ENCODE data around the gene INTS13. TPM values are rescaled to one million over a fixed set of nuclear protein-coding genes. Genes with fewer than 3 reads are reported as not detected.

INTS13 gene
- total RNA-seq, 1 experiment from 2014 or later, result 54.0 TPM

DNA sequence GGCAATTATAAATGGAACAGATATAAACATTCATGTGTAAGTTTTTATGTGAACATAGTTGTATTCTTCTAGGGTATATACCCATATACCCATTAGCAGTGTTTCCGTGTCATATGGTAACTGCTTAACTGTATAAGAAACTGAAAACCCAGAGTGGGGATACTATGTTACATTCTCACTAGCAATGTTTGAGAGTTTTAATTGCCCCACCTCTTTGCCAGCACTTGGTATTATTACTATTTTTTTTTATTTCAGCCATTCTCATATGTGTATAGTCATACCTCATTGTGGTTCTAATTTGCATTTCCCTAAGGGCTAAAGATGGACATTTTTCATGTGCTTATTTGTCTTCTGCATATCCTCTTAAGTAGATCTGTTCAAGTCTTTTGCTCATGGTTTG, 76.1 kb downstream of the INTS13 start:
- ChIA-PET CTCF (no interaction called here), POLR2A (no interaction called here)
- no peaks in the 10 kb centered on the region for H3K36me3 Mint-ChIP-seq
- DNase-seq (ENCODE audit: low spot score) (no peak), ATAC-seq (no peak)
- H3K4me1 Mint-ChIP-seq, result no peaks in the 10 kb centered on the region; the same call in 1 of the 2 replicates
- no peak overlapping the region for H3K4me3 Mint-ChIP-seq
- no peak overlapping the region for H3K27ac Mint-ChIP-seq
- no peaks in the 10 kb centered on the region for H3K27me3 Mint-ChIP-seq (ENCODE audit: low read depth)
- no peaks in the 10 kb centered on the region for H3K9me3 Mint-ChIP-seq
- TF ChIP-seq E2F1 (CRISPR knock-in tag; IDR thresholded peaks at IDR 0.05) (no peak), TEAD1 (CRISPR knock-in tag; IDR thresholded peaks at IDR 0.05) (no peak), NFATC4 (CRISPR knock-in tag; IDR thresholded peaks at IDR 0.05) (no peak), HMGA2 (CRISPR knock-in tag; IDR thresholded peaks at IDR 0.05) (no peak), NR1H2 (CRISPR knock-in tag; IDR thresholded peaks at IDR 0.05) (no peak), ATF3 (CRISPR knock-in tag; conservative IDR thresholded peaks at IDR 0.05) (no peak), MYBL2 (CRISPR knock-in tag; IDR thresholded peaks at IDR 0.05) (no peak), ARID4B (CRISPR knock-in tag; IDR thresholded peaks at IDR 0.05; ENCODE audit: borderline replicate concordance) (no peak)
- TF ChIP-seq, protein P1, sequence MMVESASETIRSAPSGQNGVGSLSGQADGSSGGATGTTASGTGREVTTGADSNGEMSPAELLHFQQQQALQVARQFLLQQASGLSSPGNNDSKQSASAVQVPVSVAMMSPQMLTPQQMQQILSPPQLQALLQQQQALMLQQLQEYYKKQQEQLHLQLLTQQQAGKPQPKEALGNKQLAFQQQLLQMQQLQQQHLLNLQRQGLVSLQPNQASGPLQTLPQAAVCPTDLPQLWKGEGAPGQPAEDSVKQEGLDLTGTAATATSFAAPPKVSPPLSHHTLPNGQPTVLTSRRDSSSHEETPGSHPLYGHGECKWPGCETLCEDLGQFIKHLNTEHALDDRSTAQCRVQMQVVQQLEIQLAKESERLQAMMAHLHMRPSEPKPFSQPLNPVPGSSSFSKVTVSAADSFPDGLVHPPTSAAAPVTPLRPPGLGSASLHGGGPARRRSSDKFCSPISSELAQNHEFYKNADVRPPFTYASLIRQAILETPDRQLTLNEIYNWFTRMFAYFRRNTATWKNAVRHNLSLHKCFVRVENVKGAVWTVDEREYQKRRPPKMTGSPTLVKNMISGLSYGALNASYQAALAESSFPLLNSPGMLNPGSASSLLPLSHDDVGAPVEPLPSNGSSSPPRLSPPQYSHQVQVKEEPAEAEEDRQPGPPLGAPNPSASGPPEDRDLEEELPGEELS (CRISPR knock-in tag; IDR thresholded peaks at IDR 0.05), result no peak
- TF ChIP-seq, protein P2, sequence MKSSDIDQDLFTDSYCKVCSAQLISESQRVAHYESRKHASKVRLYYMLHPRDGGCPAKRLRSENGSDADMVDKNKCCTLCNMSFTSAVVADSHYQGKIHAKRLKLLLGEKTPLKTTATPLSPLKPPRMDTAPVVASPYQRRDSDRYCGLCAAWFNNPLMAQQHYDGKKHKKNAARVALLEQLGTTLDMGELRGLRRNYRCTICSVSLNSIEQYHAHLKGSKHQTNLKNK (CRISPR knock-in tag; IDR thresholded peaks at IDR 0.05), result no peak
- TF ChIP-seq, protein P3, sequence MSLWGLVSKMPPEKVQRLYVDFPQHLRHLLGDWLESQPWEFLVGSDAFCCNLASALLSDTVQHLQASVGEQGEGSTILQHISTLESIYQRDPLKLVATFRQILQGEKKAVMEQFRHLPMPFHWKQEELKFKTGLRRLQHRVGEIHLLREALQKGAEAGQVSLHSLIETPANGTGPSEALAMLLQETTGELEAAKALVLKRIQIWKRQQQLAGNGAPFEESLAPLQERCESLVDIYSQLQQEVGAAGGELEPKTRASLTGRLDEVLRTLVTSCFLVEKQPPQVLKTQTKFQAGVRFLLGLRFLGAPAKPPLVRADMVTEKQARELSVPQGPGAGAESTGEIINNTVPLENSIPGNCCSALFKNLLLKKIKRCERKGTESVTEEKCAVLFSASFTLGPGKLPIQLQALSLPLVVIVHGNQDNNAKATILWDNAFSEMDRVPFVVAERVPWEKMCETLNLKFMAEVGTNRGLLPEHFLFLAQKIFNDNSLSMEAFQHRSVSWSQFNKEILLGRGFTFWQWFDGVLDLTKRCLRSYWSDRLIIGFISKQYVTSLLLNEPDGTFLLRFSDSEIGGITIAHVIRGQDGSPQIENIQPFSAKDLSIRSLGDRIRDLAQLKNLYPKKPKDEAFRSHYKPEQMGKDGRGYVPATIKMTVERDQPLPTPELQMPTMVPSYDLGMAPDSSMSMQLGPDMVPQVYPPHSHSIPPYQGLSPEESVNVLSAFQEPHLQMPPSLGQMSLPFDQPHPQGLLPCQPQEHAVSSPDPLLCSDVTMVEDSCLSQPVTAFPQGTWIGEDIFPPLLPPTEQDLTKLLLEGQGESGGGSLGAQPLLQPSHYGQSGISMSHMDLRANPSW (CRISPR knock-in tag; conservative IDR thresholded peaks at IDR 0.05; ENCODE audit: low read depth), result no peak

DNA sequence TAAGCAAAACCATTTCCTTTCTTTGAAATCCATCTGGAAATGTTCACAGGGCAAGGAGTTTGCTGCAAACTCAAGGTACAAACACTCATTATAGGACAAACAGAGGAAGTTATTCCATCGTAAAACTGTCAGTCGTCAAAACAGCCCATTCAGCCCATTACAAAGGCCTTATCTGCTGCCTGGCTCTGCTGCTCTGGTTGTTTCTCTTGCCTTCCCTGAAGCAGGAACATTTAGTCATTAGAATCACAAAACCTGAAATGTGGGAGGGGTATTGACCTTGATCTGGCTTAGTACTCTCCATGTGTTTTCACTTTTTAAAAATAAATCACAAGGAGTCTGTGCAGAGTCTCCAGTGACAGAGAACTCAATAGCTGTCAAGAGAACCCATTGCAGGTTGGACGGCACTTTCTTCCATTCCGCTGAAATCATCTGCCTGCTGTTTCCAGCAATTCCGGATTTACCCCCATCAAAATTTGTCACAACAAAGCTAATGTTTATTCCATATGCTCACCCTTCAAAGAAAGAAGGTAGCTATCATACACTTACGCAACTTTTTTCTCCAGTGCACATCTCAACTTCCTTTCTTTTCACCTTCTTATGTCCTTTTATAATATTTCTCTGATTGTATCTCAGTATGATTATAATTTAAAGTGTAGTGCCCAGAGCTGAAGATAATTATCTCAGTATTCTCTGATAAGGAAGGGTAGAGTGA, 80.2 kb downstream of the INTS13 start:
- DNase-seq (ENCODE audit: low spot score) (no peak), ATAC-seq (peak; percentile 72)
- ChIA-PET CTCF (interaction anchor here (0.9 to 1.9 kb wide), 3 partner anchors 9 to 27 kb away, joined by 3 to 13 read pairs (median 3); partner anchors contain the start of gene ITPR2), POLR2A (no interaction called here)
- peaks cover 2% of the 10 kb centered on the region; the same call in 1 of the 2 replicates for H3K4me1 Mint-ChIP-seq
- no peak overlapping the region for H3K27ac Mint-ChIP-seq
- H3K9me3 Mint-ChIP-seq, result no peaks in the 10 kb centered on the region
- H3K36me3 Mint-ChIP-seq, result no peaks in the 10 kb centered on the region
- no peaks in the 10 kb centered on the region for H3K27me3 Mint-ChIP-seq (ENCODE audit: low read depth)
- H3K4me3 Mint-ChIP-seq, result no peak overlapping the region
- TF ChIP-seq ATF2 (CRISPR knock-in tag; IDR thresholded peaks at IDR 0.05; ENCODE audit: borderline replicate concordance, low read depth), result no peak
- no peak for TF ChIP-seq NFE2L1 (CRISPR knock-in tag; IDR thresholded peaks at IDR 0.05)
- TF ChIP-seq, protein P4, sequence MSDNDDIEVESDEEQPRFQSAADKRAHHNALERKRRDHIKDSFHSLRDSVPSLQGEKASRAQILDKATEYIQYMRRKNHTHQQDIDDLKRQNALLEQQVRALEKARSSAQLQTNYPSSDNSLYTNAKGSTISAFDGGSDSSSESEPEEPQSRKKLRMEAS (CRISPR knock-in tag; IDR thresholded peaks at IDR 0.05), result no peak
- TF ChIP-seq, protein P5, sequence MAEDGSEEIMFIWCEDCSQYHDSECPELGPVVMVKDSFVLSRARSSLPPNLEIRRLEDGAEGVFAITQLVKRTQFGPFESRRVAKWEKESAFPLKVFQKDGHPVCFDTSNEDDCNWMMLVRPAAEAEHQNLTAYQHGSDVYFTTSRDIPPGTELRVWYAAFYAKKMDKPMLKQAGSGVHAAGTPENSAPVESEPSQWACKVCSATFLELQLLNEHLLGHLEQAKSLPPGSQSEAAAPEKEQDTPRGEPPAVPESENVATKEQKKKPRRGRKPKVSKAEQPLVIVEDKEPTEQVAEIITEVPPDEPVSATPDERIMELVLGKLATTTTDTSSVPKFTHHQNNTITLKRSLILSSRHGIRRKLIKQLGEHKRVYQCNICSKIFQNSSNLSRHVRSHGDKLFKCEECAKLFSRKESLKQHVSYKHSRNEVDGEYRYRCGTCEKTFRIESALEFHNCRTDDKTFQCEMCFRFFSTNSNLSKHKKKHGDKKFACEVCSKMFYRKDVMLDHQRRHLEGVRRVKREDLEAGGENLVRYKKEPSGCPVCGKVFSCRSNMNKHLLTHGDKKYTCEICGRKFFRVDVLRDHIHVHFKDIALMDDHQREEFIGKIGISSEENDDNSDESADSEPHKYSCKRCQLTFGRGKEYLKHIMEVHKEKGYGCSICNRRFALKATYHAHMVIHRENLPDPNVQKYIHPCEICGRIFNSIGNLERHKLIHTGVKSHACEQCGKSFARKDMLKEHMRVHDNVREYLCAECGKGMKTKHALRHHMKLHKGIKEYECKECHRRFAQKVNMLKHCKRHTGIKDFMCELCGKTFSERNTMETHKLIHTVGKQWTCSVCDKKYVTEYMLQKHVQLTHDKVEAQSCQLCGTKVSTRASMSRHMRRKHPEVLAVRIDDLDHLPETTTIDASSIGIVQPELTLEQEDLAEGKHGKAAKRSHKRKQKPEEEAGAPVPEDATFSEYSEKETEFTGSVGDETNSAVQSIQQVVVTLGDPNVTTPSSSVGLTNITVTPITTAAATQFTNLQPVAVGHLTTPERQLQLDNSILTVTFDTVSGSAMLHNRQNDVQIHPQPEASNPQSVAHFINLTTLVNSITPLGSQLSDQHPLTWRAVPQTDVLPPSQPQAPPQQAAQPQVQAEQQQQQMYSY (CRISPR knock-in tag; IDR thresholded peaks at IDR 0.05), result no peak
- TF ChIP-seq CREB1 (CRISPR knock-in tag; IDR thresholded peaks at IDR 0.05), result no peak
- TF ChIP-seq SMAD3 (CRISPR knock-in tag; IDR thresholded peaks at IDR 0.05; ENCODE audit: borderline replicate concordance), result no peak

All from WTC11 (cell line).